Esophagus squamous epithelium (tissue), 4 donors: ENCODE measurements around the gene PITPNM3.

Experiments used
- POLR2A ChIP-seq, 4 donors: fragments of 450-650 bp; IDR thresholded peaks; one replicate each; pipeline ENCODE4 v1.6.1; 2017; ENCODE audit warnings: antibody characterized with exemption in 4 of 4, mild to moderate bottlenecking in 4 of 4, moderate library complexity in 3 of 4
- TF ChIP-seq, protein P1 (sequence below), 6 experiments: fragments of 450-650 bp in 4 of 6; fragments of 200-600 bp in 2 of 6; sonication (generic) in 2 of 6; IDR thresholded peaks; one replicate each; pipeline ENCODE4 v1.5.1; 2016 to 2019; ENCODE audit warnings: antibody characterized with exemption in 6 of 6, mild to moderate bottlenecking in 4 of 6, moderate library complexity in 4 of 6

DNA sequence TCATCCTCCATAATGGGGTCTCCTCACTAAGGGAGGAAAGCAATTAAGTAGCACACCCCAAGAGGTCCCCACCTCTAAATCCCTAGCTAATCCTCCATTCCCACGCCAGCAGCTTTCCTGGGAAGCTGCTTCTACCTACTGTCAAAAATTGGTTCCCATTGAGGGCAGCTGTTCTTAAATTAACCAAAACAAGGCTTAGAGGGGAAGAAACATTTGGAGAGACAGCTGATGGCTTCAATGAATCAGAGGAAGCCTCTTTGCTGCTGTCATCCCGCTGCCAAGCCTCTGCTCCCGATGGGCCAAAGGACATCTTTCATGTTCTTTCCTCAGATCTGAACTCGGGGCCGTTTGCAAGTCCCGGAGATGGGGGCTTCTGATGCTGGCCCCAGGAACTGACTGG is 148.1 kb downstream of the PITPNM3 start:
- TF ChIP-seq, protein P1, sequence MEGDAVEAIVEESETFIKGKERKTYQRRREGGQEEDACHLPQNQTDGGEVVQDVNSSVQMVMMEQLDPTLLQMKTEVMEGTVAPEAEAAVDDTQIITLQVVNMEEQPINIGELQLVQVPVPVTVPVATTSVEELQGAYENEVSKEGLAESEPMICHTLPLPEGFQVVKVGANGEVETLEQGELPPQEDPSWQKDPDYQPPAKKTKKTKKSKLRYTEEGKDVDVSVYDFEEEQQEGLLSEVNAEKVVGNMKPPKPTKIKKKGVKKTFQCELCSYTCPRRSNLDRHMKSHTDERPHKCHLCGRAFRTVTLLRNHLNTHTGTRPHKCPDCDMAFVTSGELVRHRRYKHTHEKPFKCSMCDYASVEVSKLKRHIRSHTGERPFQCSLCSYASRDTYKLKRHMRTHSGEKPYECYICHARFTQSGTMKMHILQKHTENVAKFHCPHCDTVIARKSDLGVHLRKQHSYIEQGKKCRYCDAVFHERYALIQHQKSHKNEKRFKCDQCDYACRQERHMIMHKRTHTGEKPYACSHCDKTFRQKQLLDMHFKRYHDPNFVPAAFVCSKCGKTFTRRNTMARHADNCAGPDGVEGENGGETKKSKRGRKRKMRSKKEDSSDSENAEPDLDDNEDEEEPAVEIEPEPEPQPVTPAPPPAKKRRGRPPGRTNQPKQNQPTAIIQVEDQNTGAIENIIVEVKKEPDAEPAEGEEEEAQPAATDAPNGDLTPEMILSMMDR (IDR thresholded peaks at IDR 0.05), result no peak
- TF ChIP-seq POLR2A (IDR thresholded peaks at IDR 0.05), result no peak
